Astrocyte (in vitro differentiated cells and primary cell): ENCODE measurements around the gene NUP153. TPM values are rescaled to one million over a fixed set of nuclear protein-coding genes. Genes with fewer than 3 reads are reported as not detected.

Experiments used
- DNase-seq: peaks from one replicate; pipeline ENCODE4 v3.0.0-alpha.2; 2010; ENCODE audit warnings: low read depth
- FAIRE-seq: peaks from 2 replicates; lab custom pipeline; 2011; peaks lifted over from hg19 to GRCh38; lab: Jason Lieb, UNC
- H2AFZ ChIP-seq: 2 replicates; pipeline ENCODE4 v1.6.0; 2012; ENCODE audit warnings: low read depth, low read length, inconsistent platforms
- H3K27ac ChIP-seq: 2 replicates; pipeline ENCODE4 v1.5.1; 2011; ENCODE audit warnings: low read depth, low read length, inconsistent platforms
- H3K27me3 ChIP-seq: 2 replicates; pipeline ENCODE4 v1.6.0; 2011; ENCODE audit warnings: low read length, inconsistent platforms; ENCODE audit not compliant: insufficient read depth
- H3K36me3 ChIP-seq: 2 replicates; pipeline ENCODE4 v1.5.1; 2011; ENCODE audit warnings: low read length, inconsistent platforms; ENCODE audit not compliant: insufficient read depth
- H3K4me1 ChIP-seq: 2 replicates; pipeline ENCODE4 v1.5.1; 2011; ENCODE audit warnings: low read length, inconsistent platforms; ENCODE audit not compliant: insufficient read depth
- H3K4me2 ChIP-seq: 2 replicates; pipeline ENCODE4 v1.6.0; 2012; ENCODE audit warnings: low read length, inconsistent platforms
- H3K4me3 ChIP-seq: 2 replicates; pipeline ENCODE4 v1.5.1; 2011; ENCODE audit warnings: low read depth, mild to moderate bottlenecking, low read length, inconsistent platforms; ENCODE audit not compliant: insufficient read depth
- H3K79me2 ChIP-seq: 2 replicates; pipeline ENCODE4 v1.6.0; 2012; ENCODE audit warnings: mild to moderate bottlenecking, low read length, inconsistent platforms; ENCODE audit not compliant: insufficient read depth
- H3K9ac ChIP-seq: 2 replicates; pipeline ENCODE4 v1.6.0; 2012; ENCODE audit warnings: mild to moderate bottlenecking, low read length, inconsistent platforms
- H3K9me3 ChIP-seq: 2 replicates; pipeline ENCODE4 v1.5.1; 2012; ENCODE audit warnings: low read depth, mild to moderate bottlenecking, low read length, inconsistent platforms; ENCODE audit not compliant: insufficient read depth
- H4K20me1 ChIP-seq: 2 replicates; pipeline ENCODE4 v1.6.0; 2012; ENCODE audit warnings: low read length, inconsistent platforms; ENCODE audit not compliant: insufficient read depth
- H3K27ac Mint-ChIP-seq: one replicate; pipeline ENCODE4 v1.8.0; 2021; ENCODE audit warnings: mild to moderate bottlenecking, mixed read lengths; ENCODE audit not compliant: unreplicated experiment
- H3K27me3 Mint-ChIP-seq: one replicate; pipeline ENCODE4 v1.8.0; 2021; ENCODE audit warnings: low read depth, mixed read lengths; ENCODE audit not compliant: unreplicated experiment
- H3K36me3 Mint-ChIP-seq: one replicate; pipeline ENCODE4 v1.8.0; 2021; ENCODE audit warnings: low read depth, mixed read lengths; ENCODE audit not compliant: unreplicated experiment
- H3K4me1 Mint-ChIP-seq: one replicate; pipeline ENCODE4 v1.8.0; 2021; ENCODE audit warnings: low read depth, mixed read lengths; ENCODE audit not compliant: unreplicated experiment
- H3K4me3 Mint-ChIP-seq: one replicate; pipeline ENCODE4 v1.8.0; 2021; ENCODE audit warnings: mild to moderate bottlenecking, moderate library complexity, mixed read lengths; ENCODE audit not compliant: unreplicated experiment
- H3K9me3 Mint-ChIP-seq: one replicate; pipeline ENCODE4 v1.8.0; 2021; ENCODE audit warnings: mild to moderate bottlenecking, mixed read lengths; ENCODE audit not compliant: unreplicated experiment
- EZH2 ChIP-seq: IDR thresholded peaks from 2 replicates; pipeline ENCODE4 v1.6.1; 2012; ENCODE audit warnings: mild to moderate bottlenecking, low read length, inconsistent platforms; ENCODE audit not compliant: insufficient read depth
- total RNA-seq: library from RNA; stranded (reverse); gene quantifications from 2 replicates; pipeline ENCODE4 v1.2.1, GENCODE V29; 2021
- TF ChIP-seq, protein P1 (sequence below): IDR thresholded peaks from 2 replicates; pipeline ENCODE4 v1.5.1; 2011; ENCODE audit warnings: low read depth, mild to moderate bottlenecking, inconsistent platforms, low read length, moderate library complexity; ENCODE audit not compliant: insufficient read depth

NUP153 gene
- total RNA-seq, 1 donor from 2014 or later = 51.6 TPM

DNA sequence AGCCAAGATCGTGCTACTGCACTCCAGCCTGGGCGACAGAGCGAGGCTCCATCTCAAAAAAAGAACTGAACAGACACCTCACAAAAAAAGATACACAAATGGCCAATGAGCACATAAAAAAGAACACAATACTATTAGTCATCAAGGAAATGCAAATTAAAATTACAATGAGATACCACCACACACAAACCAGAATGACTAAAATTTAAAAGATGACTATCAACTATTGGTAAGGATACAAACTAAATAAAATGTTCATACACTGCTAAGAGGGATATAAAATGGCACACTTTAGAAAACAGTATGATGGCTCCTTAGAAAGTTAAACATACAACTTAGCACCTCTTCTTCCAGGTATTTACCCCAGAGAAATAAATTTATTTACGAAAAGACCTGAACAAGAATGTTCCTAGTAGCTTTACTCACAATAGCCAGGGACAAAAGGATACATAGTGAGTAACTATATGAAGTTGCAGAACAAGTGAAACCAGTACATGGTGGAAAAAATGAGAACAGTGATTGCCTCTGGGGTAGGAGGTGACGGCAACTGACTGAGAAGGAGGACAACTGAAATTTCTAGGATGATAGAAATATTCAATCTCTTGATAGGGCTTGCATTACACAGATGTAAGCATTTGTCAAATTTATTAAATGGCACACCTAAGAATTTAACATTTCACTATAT is 53.4 kb downstream of the NUP153 start:
- peaks cover 64% of the 10 kb centered on the region for H3K79me2 ChIP-seq
- no peak overlapping the region for H3K4me2 ChIP-seq
- no peak overlapping the region for H2AFZ ChIP-seq
- H3K36me3 ChIP-seq = peaks cover 27% of the 10 kb centered on the region
- no peaks in the 10 kb centered on the region for H3K27me3 ChIP-seq
- peaks cover 32% of the 10 kb centered on the region for H4K20me1 ChIP-seq
- Mint-ChIP-seq H3K4me3 (no peak overlapping the region), H3K27me3 (no peaks in the 10 kb centered on the region), H3K9me3 (no peaks in the 10 kb centered on the region), H3K27ac (no peak overlapping the region), H3K36me3 (peaks cover 13% of the 10 kb centered on the region), H3K4me1 (peaks cover 2% of the 10 kb centered on the region)
- no peak for FAIRE-seq
- H3K4me3 ChIP-seq = no peak overlapping the region
- H3K27ac ChIP-seq = no peak overlapping the region
- TF ChIP-seq, protein P1, sequence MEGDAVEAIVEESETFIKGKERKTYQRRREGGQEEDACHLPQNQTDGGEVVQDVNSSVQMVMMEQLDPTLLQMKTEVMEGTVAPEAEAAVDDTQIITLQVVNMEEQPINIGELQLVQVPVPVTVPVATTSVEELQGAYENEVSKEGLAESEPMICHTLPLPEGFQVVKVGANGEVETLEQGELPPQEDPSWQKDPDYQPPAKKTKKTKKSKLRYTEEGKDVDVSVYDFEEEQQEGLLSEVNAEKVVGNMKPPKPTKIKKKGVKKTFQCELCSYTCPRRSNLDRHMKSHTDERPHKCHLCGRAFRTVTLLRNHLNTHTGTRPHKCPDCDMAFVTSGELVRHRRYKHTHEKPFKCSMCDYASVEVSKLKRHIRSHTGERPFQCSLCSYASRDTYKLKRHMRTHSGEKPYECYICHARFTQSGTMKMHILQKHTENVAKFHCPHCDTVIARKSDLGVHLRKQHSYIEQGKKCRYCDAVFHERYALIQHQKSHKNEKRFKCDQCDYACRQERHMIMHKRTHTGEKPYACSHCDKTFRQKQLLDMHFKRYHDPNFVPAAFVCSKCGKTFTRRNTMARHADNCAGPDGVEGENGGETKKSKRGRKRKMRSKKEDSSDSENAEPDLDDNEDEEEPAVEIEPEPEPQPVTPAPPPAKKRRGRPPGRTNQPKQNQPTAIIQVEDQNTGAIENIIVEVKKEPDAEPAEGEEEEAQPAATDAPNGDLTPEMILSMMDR = no peak
- no peak for TF ChIP-seq EZH2
- H3K9me3 ChIP-seq = no peaks in the 10 kb centered on the region
- H3K9ac ChIP-seq = no peak overlapping the region
- peak; percentile 4 for DNase-seq
- no peaks in the 10 kb centered on the region for H3K4me1 ChIP-seq

DNA sequence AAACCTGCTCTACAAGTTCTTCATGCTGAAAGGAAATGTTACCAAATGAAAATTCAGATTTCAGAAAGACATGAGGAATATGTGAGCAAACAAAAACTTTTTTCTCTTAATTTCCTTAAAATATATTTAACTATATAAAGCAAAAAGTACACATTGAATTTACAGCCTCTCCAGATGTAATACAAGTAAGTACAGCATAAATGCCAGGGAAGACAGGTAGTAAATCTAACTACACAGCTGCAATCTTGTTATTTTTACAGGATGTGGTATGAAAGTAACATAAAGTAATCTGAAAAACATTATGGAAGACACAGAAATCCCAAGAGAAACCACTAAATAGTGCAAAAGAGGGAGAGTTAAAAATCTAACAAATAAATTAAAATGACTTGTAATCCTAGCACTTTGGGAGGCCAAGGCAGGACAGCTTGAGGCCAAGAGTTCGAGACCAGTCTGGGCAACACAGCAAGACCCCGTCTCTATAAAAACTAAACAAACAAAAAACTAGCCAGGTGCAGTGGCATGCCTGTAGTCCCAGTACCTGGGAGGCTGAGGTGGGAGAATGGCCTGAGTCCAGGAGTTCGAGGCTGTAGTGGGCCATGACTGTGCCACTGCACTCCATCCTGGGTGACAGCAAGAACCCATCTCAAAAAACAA is 55.9 kb downstream of the NUP153 start:
- Histone ChIP-seq H3K4me2 (no peak overlapping the region), H3K4me1 (no peaks in the 10 kb centered on the region), H3K27me3 (no peaks in the 10 kb centered on the region), H3K4me3 (no peak overlapping the region), H3K36me3 (peaks cover 29% of the 10 kb centered on the region), H4K20me1 (peaks cover 12% of the 10 kb centered on the region), H3K79me2 (peaks cover 41% of the 10 kb centered on the region), H3K9me3 (no peaks in the 10 kb centered on the region), H2AFZ (no peak overlapping the region), H3K27ac (no peak overlapping the region), H3K9ac (no peak overlapping the region)
- H3K4me1 Mint-ChIP-seq = no peaks in the 10 kb centered on the region
- no peak overlapping the region for H3K27ac Mint-ChIP-seq
- no peak for DNase-seq
- TF ChIP-seq, protein P1 = no peak
- TF ChIP-seq EZH2 = no peak
- H3K4me3 Mint-ChIP-seq = no peak overlapping the region
- no peaks in the 10 kb centered on the region for H3K27me3 Mint-ChIP-seq
- no peak for FAIRE-seq
- peaks cover 9% of the 10 kb centered on the region for H3K36me3 Mint-ChIP-seq
- no peaks in the 10 kb centered on the region for H3K9me3 Mint-ChIP-seq

DNA sequence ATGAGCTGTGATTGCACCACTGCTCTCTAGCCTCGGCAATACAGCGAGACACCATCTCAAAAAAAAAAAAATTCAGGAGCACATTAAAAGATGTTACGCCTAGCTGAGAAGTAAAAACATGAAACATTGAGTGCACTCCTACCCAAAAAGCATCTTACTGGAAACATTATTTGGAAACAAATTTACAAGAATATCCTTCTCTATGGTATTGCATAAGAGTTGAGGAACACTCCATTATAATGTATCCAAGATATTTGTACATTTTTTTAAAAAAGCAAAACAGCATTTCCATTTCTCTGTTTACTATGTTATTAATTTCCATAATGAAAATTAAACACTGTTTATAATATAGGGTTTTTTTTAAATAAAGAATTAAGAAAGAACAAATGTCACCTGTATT is 58.0 kb downstream of the NUP153 start:
- no peak overlapping the region for H2AFZ ChIP-seq
- H3K4me1 Mint-ChIP-seq = no peaks in the 10 kb centered on the region
- H3K9me3 Mint-ChIP-seq = no peaks in the 10 kb centered on the region
- peaks cover 31% of the 10 kb centered on the region for H3K79me2 ChIP-seq
- no peak overlapping the region for H3K4me3 ChIP-seq
- H3K36me3 Mint-ChIP-seq = peaks cover 9% of the 10 kb centered on the region
- DNase-seq = no peak
- H3K4me3 Mint-ChIP-seq = no peak overlapping the region
- no peak overlapping the region for H3K27ac ChIP-seq
- H3K27me3 Mint-ChIP-seq = no peaks in the 10 kb centered on the region
- FAIRE-seq = no peak
- H3K27me3 ChIP-seq = no peaks in the 10 kb centered on the region
- no peaks in the 10 kb centered on the region for H3K9me3 ChIP-seq
- H3K27ac Mint-ChIP-seq = no peak overlapping the region
- no peak overlapping the region for H3K9ac ChIP-seq
- no peak for TF ChIP-seq EZH2
- TF ChIP-seq, protein P1 = no peak
- no peak overlapping the region for H3K4me2 ChIP-seq
- H3K36me3 ChIP-seq = peaks cover 39% of the 10 kb centered on the region
- H4K20me1 ChIP-seq = peaks cover 8% of the 10 kb centered on the region
- H3K4me1 ChIP-seq = no peaks in the 10 kb centered on the region
